ENCODE results near the gene DHCR7.

DHCR7 gene

GRCh38 chr11:71472941-71473792 lies 25.0 kb upstream of the DHCR7 start:
- TF ChIP-seq POLR2A (IDR thresholded peaks at IDR 0.05; ENCODE audit: low read depth, low read length) = no peak
- no peak for FAIRE-seq
- no peak for DNase-seq (ENCODE audit: insufficient read length, low spot score)

DNA sequence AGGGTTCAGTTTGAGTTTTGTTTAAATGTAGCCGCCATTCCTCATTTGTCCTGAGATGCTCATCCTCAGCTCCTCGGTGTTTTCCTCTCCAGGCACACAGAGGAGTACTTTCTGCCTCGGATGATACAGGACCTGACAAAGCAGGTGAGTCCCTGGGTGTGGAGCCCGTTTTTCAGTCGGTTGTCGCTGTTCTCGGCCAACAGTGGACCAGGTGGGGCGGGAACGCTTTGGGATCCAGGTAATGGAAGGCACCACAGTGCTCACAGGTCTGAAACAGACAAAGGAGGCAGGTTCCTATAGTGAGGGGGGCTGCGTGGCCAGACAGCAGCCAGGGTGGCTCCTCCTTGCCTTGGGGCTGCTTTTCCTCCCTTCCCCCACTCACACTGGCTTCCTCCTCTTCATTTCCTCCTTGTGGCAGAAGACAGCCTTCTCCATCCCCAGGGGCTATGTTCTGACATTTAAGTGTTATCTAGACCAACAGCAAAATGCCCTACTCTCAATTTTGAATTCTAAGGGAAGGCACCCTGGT lies 24.2 kb upstream of the DHCR7 start:
- TF ChIP-seq POLR2A (IDR thresholded peaks at IDR 0.05; ENCODE audit: low read depth, low read length) = no peak
- no peak for FAIRE-seq
- DNase-seq (ENCODE audit: insufficient read length, low spot score) = no peak

- TF ChIP-seq POLR2A (IDR thresholded peaks at IDR 0.05; ENCODE audit: low read depth, low read length) = no peak
- FAIRE-seq (no peak), DNase-seq (ENCODE audit: insufficient read length, low spot score) (no peak)
Observed at GRCh38 chr11:71470946-71471345, 22.8 kb upstream of the DHCR7 start.

- DNase-seq (ENCODE audit: insufficient read length, low spot score) = no peak
- TF ChIP-seq POLR2A (IDR thresholded peaks at IDR 0.05; ENCODE audit: low read depth, low read length) = no peak
- no peak for FAIRE-seq
Observed at GRCh38 chr11:71467164-71467563, 19.0 kb upstream of the DHCR7 start.

DNA sequence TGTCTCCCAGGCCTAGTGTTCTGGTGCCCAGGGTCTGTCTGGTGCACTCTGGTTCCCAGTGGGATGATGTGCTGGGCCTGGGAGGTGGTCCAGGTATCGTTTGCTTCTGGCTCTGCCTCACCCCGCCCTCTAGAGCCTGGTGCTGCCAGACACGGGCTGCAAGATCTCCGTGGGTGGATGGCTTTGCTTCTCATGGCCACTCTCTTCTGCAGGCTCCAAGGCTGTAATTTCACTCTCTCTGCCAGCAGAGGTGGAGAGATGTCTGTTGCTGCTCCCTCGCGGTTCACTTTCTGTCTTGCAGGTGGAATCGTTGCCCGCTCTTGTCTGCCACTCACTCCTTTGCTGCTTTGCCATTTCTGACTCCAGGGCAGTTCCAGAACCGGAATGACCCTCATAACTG lies 18.2 kb upstream of the DHCR7 start:
- no peak for FAIRE-seq
- TF ChIP-seq POLR2A (IDR thresholded peaks at IDR 0.05; ENCODE audit: low read depth, low read length) = no peak
- no peak for DNase-seq (ENCODE audit: insufficient read length, low spot score)

DNA sequence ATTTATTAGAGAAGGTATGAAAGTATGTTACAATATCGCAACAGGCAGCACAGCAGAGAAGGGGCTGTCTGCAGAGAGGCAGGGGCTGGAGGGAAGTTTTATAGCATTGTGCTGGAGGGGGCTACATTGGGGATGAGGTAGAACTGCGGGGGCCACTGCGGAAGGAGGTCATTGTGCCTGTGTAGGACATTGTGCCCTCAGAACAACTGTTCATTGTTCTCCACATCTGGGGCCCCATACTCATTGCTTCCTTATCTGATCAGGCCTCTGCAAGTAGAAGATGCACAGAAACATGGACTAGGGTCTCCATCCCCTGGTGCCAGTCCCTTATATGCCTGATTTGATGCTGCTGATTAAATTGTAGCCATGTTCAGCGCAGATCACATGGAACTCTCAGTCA lies 16.9 kb upstream of the DHCR7 start:
- no peak for FAIRE-seq
- no peak for DNase-seq (ENCODE audit: insufficient read length, low spot score)
- no peak for TF ChIP-seq POLR2A (IDR thresholded peaks at IDR 0.05; ENCODE audit: low read depth, low read length)

DNA sequence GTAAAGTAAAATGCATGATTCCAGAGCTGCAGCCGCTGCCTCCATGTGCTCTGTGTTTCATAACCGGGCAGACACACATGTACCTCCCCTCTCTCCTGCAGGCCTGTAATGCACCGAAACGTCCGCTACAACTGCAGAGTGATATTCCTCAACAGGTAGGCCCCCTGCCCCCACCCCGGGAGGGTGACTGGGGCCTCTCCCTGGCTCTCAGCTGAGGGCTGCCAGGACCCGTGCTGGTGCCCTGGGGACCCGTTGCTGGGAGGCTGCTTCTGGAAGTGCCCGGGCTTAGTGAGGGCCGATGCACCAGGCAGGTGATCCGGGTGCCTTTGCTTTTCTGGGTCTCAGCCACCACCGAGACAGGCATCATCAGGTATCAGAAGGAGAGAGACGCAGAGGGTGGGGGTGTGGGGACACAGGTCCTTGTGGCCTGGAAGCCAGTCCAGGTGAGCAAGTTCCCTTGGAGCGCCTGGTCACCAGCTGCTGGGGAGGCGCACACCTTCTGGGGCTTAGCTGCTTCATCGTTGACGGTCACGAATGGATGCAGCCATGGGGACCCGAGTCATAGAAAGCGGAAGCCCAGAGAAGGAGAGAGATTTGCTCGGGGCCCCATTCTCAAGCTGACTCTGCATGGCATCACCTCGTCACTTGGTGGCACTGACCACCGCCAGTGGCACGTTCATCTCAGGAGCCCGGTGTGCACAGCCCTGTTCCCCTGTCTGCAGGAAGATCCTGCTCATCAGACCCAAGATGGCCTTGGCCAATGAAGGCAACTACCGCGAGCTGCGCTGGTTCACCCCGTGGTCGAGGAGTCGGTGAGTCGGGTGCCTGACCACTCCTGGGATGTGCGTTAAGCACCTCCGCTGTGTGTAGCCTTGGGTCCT lies 15.4 kb upstream of the DHCR7 start:
- TF ChIP-seq POLR2A (IDR thresholded peaks at IDR 0.05; ENCODE audit: low read depth, low read length) = no peak
- DNase-seq (ENCODE audit: insufficient read length, low spot score) = no peak
- FAIRE-seq = no peak

DNA sequence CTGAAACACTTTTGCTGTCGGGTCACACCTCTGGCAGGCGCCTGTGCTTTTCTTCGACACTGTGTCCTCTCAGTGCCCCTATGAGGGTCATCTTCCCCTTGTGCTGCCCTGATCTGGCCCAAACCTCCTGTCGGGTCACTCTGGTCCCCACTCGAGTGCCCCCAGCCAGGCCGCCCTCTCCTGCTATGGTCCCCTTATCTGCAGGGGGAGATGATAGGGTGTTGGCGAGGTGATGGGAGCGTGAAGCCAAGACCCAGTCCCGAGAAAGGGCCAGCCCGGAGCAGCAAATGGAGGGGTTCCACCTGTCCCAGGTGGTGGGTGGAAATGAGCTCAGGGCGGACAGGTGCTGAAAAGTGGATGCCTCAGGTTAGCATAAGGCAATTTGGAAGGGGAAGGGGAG lies 14.5 kb upstream of the DHCR7 start:
- no peak for FAIRE-seq
- no peak for DNase-seq (ENCODE audit: insufficient read length, low spot score)
- no peak for TF ChIP-seq POLR2A (IDR thresholded peaks at IDR 0.05; ENCODE audit: low read depth, low read length)

DNA sequence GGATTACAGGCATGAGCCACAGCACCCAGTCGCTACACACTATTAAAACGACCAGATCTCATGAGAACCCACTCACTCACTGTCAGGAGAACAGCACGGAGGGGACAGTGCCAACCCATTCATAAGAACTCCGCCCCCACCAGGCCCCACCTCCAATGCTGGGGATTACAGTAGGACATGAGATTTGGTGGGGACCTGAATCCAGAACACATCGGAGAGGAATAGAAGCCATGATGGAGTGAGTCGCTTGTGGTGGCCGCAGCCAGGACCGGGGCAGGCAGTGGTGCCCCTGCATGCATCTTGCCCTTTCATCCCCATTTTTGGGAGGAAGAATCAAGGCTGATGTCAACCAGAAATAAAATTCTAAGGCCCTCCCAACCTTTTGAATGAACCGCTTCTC lies 13.5 kb upstream of the DHCR7 start:
- DNase-seq (ENCODE audit: insufficient read length, low spot score) (no peak), FAIRE-seq (no peak)
- TF ChIP-seq POLR2A (IDR thresholded peaks at IDR 0.05; ENCODE audit: low read depth, low read length) = no peak

DNA sequence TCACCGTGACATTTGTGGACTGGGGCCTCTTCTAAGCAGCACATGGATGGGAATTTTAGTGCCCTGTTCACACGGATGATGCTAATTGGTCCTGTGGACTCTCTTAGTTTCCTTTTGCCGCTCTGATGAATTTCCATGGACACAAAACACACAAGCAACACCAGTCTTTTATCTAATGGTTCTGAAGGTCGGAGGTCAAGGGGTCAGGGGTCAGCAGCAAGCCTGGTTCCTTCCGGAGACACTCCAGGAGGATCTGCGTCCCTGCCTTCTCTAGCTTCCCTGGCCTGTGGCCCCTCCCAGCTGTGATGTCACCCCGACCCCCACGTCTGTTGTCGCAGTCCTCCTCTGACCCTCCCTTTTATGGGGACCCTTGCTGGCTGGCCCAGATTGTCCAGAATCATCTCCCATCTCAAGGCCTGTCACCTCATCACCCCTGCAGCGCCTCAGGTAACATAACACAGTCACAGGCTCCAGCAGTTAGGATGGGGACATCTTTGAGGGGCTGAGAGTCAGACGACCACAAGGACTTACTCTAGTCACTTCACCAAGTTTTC lies 11.7 kb upstream of the DHCR7 start:
- no peak for TF ChIP-seq POLR2A (IDR thresholded peaks at IDR 0.05; ENCODE audit: low read depth, low read length)
- no peak for DNase-seq (ENCODE audit: insufficient read length, low spot score)
- FAIRE-seq = no peak

- DNase-seq (ENCODE audit: insufficient read length, low spot score) = no peak
- no peak for FAIRE-seq
- no peak for TF ChIP-seq POLR2A (IDR thresholded peaks at IDR 0.05; ENCODE audit: low read depth, low read length)
Observed at GRCh38 chr11:71459076-71459766, 11.0 kb upstream of the DHCR7 start.

DNA sequence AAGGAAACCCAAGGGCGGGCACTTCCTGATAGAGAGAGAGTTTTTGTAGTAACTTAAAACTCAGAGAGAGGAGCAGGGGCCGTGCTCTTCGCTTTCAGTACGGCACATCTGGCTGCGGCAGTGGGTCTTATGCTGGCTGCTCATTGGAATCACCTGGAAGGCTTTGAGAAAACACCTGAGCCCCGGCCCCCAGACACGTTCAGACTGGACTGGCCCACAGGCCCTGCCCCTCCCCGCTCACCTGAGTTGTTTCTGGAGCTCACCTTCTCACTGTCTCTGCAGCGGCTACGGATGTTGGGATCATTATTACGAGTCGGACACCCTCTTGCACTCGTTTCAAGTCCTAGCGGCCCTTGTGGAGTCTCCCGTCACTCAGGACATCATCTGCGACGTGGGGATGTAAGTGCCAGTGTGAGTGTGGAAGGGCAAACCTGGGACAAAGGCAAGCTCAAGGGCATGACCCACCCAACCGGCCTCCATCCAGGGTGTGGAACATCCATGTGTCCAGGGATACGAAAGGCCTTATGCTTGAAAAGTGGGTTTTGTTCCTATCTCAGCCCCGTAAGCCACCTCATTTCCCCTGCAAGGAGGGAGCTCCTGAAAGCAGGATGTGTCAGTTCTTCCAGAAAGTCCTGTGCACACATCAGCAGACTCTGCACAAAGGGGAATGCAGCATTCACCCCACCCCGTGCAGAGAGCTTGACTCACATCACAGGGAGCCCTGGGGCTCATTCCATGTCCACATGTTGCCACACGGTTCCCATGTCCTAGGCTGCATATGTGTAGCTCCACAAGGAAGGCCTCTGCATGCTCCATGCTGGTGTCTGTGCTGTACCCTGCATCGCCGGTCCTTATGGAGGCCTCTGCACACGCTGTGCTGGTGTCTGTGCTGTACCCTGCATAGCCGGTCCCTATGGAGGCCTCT lies 10.2 kb upstream of the DHCR7 start:
- no peak for FAIRE-seq

GRCh38 chr11:71456831-71457230 lies 8.6 kb upstream of the DHCR7 start:
- no peak for TF ChIP-seq POLR2A (IDR thresholded peaks at IDR 0.05; ENCODE audit: low read depth, low read length)
- no peak for DNase-seq (ENCODE audit: insufficient read length, low spot score)
- no peak for FAIRE-seq

More for the DNA sequence above, 10.2 kb upstream of the DHCR7 start:
- no peak for DNase-seq (ENCODE audit: insufficient read length, low spot score)
- no peak for TF ChIP-seq POLR2A (IDR thresholded peaks at IDR 0.05; ENCODE audit: low read depth, low read length)

All from H54 (cell line).